ENCODE data around the gene EPS8.

Gene EPS8

GRCh38 chr12:15712823-15713660, 76.1 kb downstream of the EPS8 start:
- peak; percentile 87 for DNase-seq

- peak; percentile 36 for DNase-seq
Observed at GRCh38 chr12:15712160-15712559, 77.0 kb downstream of the EPS8 start.

GRCh38 chr12:15710860-15711510, 78.2 kb downstream of the EPS8 start:
- DNase-seq, result no peak

- no peak for DNase-seq
Observed at GRCh38 chr12:15709551-15709950, 79.6 kb downstream of the EPS8 start.

GRCh38 chr12:15708396-15709076, 80.7 kb downstream of the EPS8 start:
- no peak for DNase-seq

- no peak for DNase-seq
Observed at GRCh38 chr12:15707516-15708199, 81.5 kb downstream of the EPS8 start.

GRCh38 chr12:15706010-15706676, 83.0 kb downstream of the EPS8 start:
- no peak for DNase-seq

- DNase-seq, result no peak
Observed at GRCh38 chr12:15705606-15706005, 83.6 kb downstream of the EPS8 start.

- DNase-seq, result no peak
Observed at GRCh38 chr12:15702276-15702675, 86.9 kb downstream of the EPS8 start.

GRCh38 chr12:15701631-15702156, 87.5 kb downstream of the EPS8 start:
- no peak for DNase-seq

GRCh38 chr12:15701206-15701605, 88.0 kb downstream of the EPS8 start:
- DNase-seq, result no peak

- no peak for DNase-seq
Observed at GRCh38 chr12:15700595-15700994, 88.6 kb downstream of the EPS8 start.

- no peak for DNase-seq
Observed at GRCh38 chr12:15699886-15700285, 89.3 kb downstream of the EPS8 start.

- DNase-seq, result no peak
Observed at GRCh38 chr12:15698377-15698871, 90.8 kb downstream of the EPS8 start.

GRCh38 chr12:15697201-15697600, 92.0 kb downstream of the EPS8 start:
- no peak for DNase-seq

- no peak for DNase-seq
Observed at GRCh38 chr12:15693228-15693911, 95.8 kb downstream of the EPS8 start.

GRCh38 chr12:15691388-15691787, 97.8 kb downstream of the EPS8 start:
- DNase-seq, result no peak

- DNase-seq, result no peak
Observed at GRCh38 chr12:15690320-15690719, 98.9 kb downstream of the EPS8 start.

GRCh38 chr12:15689751-15690191, 99.4 kb downstream of the EPS8 start:
- no peak for DNase-seq

- DNase-seq, result no peak
Observed at GRCh38 chr12:15688838-15689625, 100.2 kb downstream of the EPS8 start.

Measured in DMS79 treated with DMSO at 0.1 percent for 48 hours (cell line).